HepG2 (cell line): Measurements from ENCODE around the gene KAZN. TPM values are rescaled to one million over a fixed set of nuclear protein-coding genes. Genes with fewer than 3 reads are reported as not detected.

ENCODE experiments used
- ATAC-seq: fragments of 200-7000 bp; cut with Tn5 transposase; 3 replicates; pipeline ENCODE4 v1.9.1; 2020; ENCODE audit warnings: mild to moderate bottlenecking, moderate library complexity
- BruUV-seq: library from RNA; stranded (reverse); fragments of 400-500 nt; replicated peaks from 2 replicates; lab custom pipeline; 2021; lab: Mats Ljungman, UMichigan
- CTCF ChIA-PET: fragments of 300-600 bp; formaldehyde crosslinking; extraction: SDS; loops from one replicate; lab custom pipeline; 2021; ENCODE audit warnings: low total read pairs, inconsistent platforms, low intra/inter-chr PET ratio; lab: Yijun Ruan, JAX
- POLR2A ChIA-PET: fragments of 350-600 bp; sonication (Branson Sonifier 250); formaldehyde crosslinking; loops from one replicate; lab custom pipeline; 2020; ENCODE audit warnings: antibody characterized with exemption, inconsistent platforms; lab: Yijun Ruan, JAX
- DNase-seq: peaks from one replicate; pipeline ENCODE4 v3.0.0-alpha.2; 2015; ENCODE audit warnings: low spot score
- FAIRE-seq: peaks from 3 replicates; lab custom pipeline; 2011; peaks lifted over from hg19 to GRCh38; lab: Jason Lieb, UNC
- H2AFZ ChIP-seq: one replicate; pipeline ENCODE4 v1.6.1; 2011; ENCODE audit warnings: low read length, inconsistent platforms
- H3K27ac ChIP-seq: fragments of 300-600 bp; 3 replicates; pipeline ENCODE4 v1.8.0; 2011; ENCODE audit warnings: mixed run types, mild to moderate bottlenecking, mixed read lengths, low read length, inconsistent platforms; ENCODE audit not compliant: insufficient read depth; ENCODE audit errors: extremely low read length
- H3K27me3 ChIP-seq, 2 experiments: fragments of 200-600 bp in 1 of 2; 2 replicates in 1 of 2; 3 replicates in 1 of 2; pipeline versions ENCODE4 v1.6.0 to v1.8.0; 2011; ENCODE audit warnings: low read length in 2 of 2, mild to moderate bottlenecking in 2 of 2, moderate library complexity in 2 of 2, inconsistent platforms in 1 of 2; ENCODE audit not compliant: insufficient read depth in 2 of 2, control insufficient read depth in 1 of 2
- H3K36me3 ChIP-seq, 2 experiments: fragments of 200-600 bp in 1 of 2; replicated peaks in 1 of 2; 2 replicates in 1 of 2; 3 replicates in 1 of 2; pipeline versions ENCODE4 v1.5.1 to v1.8.0; 2011; ENCODE audit warnings: low read length in 2 of 2, inconsistent platforms in 1 of 2; ENCODE audit not compliant: insufficient read depth in 2 of 2, control insufficient read depth in 1 of 2
- H3K4me1 ChIP-seq: 2 replicates; pipeline ENCODE4 v1.5.1; 2012; ENCODE audit warnings: low read length, inconsistent platforms; ENCODE audit not compliant: insufficient read depth
- H3K4me2 ChIP-seq: 2 replicates; pipeline ENCODE4 v1.6.0; 2011; ENCODE audit warnings: low read depth, low read length, inconsistent platforms
- H3K4me3 ChIP-seq, 3 experiments: fragments of 200-600 bp in 1 of 3; sonication (generic), shearing (Covaris generic) in 1 of 3; replicated peaks in 1 of 3; 2 replicates each; pipeline ENCODE4 v1.5.1; 2011 to 2016; ENCODE audit warnings: low read length in 3 of 3, inconsistent platforms in 2 of 3, low read depth in 2 of 3, mild to moderate bottlenecking in 2 of 3, control low read depth in 1 of 3, mixed read lengths in 1 of 3; ENCODE audit not compliant: insufficient read depth in 1 of 3
- H3K79me2 ChIP-seq: one replicate; pipeline ENCODE4 v1.6.1; 2011; ENCODE audit warnings: low read length, inconsistent platforms; ENCODE audit not compliant: insufficient read depth
- H3K9ac ChIP-seq: 2 replicates; pipeline ENCODE4 v1.6.0; 2011; ENCODE audit warnings: mild to moderate bottlenecking, low read depth, low read length, inconsistent platforms; ENCODE audit not compliant: insufficient read depth
- H3K9me3 ChIP-seq: 2 replicates; pipeline ENCODE4 v1.5.1; 2012; ENCODE audit warnings: mild to moderate bottlenecking, low read length
- H4K20me1 ChIP-seq: 2 replicates; pipeline ENCODE4 v1.6.0; 2011; ENCODE audit warnings: inconsistent platforms, mild to moderate bottlenecking, low read length, moderate library complexity; ENCODE audit not compliant: insufficient read depth
- HES4 ChIP-seq: sonication (generic); formaldehyde crosslinking; IDR thresholded peaks from 2 replicates; pipeline ENCODE4 v1.9.0; 2021; ENCODE audit warnings: mild to moderate bottlenecking, missing genetic modification reagents, borderline replicate concordance
- HNF1B ChIP-seq: sonication (generic); formaldehyde crosslinking; IDR thresholded peaks from 2 replicates; pipeline ENCODE4 v1.5.1; 2020; ENCODE audit warnings: mild to moderate bottlenecking, moderate library complexity, missing genetic modification reagents
- HNF4A ChIP-seq: sonication (generic); formaldehyde crosslinking; IDR thresholded peaks from 2 replicates; pipeline ENCODE4 v1.4.0; 2020; ENCODE audit warnings: missing genetic modification reagents
- ISL2 ChIP-seq: sonication (generic); formaldehyde crosslinking; IDR thresholded peaks from 2 replicates; pipeline ENCODE4 v1.5.0; 2020; ENCODE audit warnings: missing genetic modification reagents
- MEF2D ChIP-seq: sonication (generic); formaldehyde crosslinking; IDR thresholded peaks from 2 replicates; pipeline ENCODE4 v1.5.1; 2020; ENCODE audit warnings: mild to moderate bottlenecking, missing genetic modification reagents
- MZF1 ChIP-seq: sonication (generic); formaldehyde crosslinking; IDR thresholded peaks from 2 replicates; pipeline ENCODE4 v1.8.1; 2023; ENCODE audit warnings: mild to moderate bottlenecking, missing genetic modification reagents, borderline replicate concordance
- NCOA1 ChIP-seq: sonication (generic); formaldehyde crosslinking; IDR thresholded peaks from 2 replicates; pipeline ENCODE4 v1.9.0; 2021; ENCODE audit warnings: missing genetic modification reagents
- POLR2AphosphoS5 ChIP-seq: IDR thresholded peaks from 2 replicates; pipeline ENCODE4 v1.6.1; 2012; ENCODE audit warnings: low read depth, low read length
- RARG ChIP-seq: sonication (generic); formaldehyde crosslinking; IDR thresholded peaks from 2 replicates; pipeline ENCODE4 v1.4.0; 2020; ENCODE audit warnings: low read depth, mild to moderate bottlenecking, missing genetic modification reagents
- SALL2 ChIP-seq: sonication (generic); formaldehyde crosslinking; IDR thresholded peaks from 2 replicates; pipeline ENCODE4 v1.8.1; 2023; ENCODE audit warnings: mild to moderate bottlenecking, missing genetic modification reagents, inconsistent platforms
- SP5 ChIP-seq: IDR thresholded peaks from 2 replicates; pipeline ENCODE4 v1.6.1; 2016; ENCODE audit warnings: low read depth, borderline replicate concordance
- ZBTB14 ChIP-seq: sonication (generic); formaldehyde crosslinking; IDR thresholded peaks from 2 replicates; pipeline ENCODE4 v1.4.0; 2020; ENCODE audit warnings: missing genetic modification reagents
- ZBTB2 ChIP-seq: sonication (generic); formaldehyde crosslinking; IDR thresholded peaks from 2 replicates; pipeline ENCODE4 v1.8.0; 2022; ENCODE audit warnings: low read depth, missing genetic modification reagents
- ZMAT5 ChIP-seq: sonication (generic); formaldehyde crosslinking; IDR thresholded peaks from 2 replicates; pipeline ENCODE4 v1.5.0; 2020; ENCODE audit warnings: mild to moderate bottlenecking, low read depth, missing genetic modification reagents, borderline replicate concordance
- WGBS: methylation state at CpG from one replicate; pipeline ENCODE4 v1.1.6; 2017; ENCODE audit warnings: low lambda C conversion rate; 5-methylcytosine and 5-hydroxymethylcytosine counted together
- in situ Hi-C: cut with HindIII; loops from 2 replicates; pipeline ENCODE4 v1.10.0; 2017; ENCODE audit warnings: low pct_unique_long_range_greater_than_20kb; ENCODE audit not compliant: extremely low pct_ligation_motif_present
- intact Hi-C: fragments of 100-400 bp; cut with micrococcal nuclease; formaldehyde crosslinking; loops from one replicate; pipeline ENCODE4 v1.10.0; 2022; ENCODE audit not compliant: unreplicated experiment
- polyA plus RNA-seq, 8 experiments: library from polyadenylated mRNA; depleted of rRNA in 3 of 8; stranded (reverse) in 7 of 8; unstranded in 1 of 8; fragments of >200 nt; fragmentation: Illumina TruSeq in 4 of 8; extraction: Trizol in 4 of 8; gene quantifications; 2 replicates each; pipeline versions ENCODE4 v1.2.1 to v1.2.3, GENCODE V29; 2011 to 2016; ENCODE audit warnings: low read depth in 4 of 8, missing spikeins in 1 of 8, mixed read lengths in 1 of 8; ENCODE audit not compliant: insufficient read depth in 1 of 8
- total RNA-seq, 5 experiments: library from RNA; depleted of rRNA; stranded (reverse); fragments of >200 nt; fragmentation: Illumina TruSeq; extraction: Trizol; gene quantifications; 2 replicates each; pipeline ENCODE4 v1.2.3, GENCODE V29; 2016; ENCODE audit warnings: low read depth in 1 of 5

The KAZN gene
- total and polyA plus RNA-seq, 2 of the 13 experiments (the other 11 are each of a cell fraction or from before 2014, with no cell fraction given), result 10.4 to 13.5 TPM

DNA sequence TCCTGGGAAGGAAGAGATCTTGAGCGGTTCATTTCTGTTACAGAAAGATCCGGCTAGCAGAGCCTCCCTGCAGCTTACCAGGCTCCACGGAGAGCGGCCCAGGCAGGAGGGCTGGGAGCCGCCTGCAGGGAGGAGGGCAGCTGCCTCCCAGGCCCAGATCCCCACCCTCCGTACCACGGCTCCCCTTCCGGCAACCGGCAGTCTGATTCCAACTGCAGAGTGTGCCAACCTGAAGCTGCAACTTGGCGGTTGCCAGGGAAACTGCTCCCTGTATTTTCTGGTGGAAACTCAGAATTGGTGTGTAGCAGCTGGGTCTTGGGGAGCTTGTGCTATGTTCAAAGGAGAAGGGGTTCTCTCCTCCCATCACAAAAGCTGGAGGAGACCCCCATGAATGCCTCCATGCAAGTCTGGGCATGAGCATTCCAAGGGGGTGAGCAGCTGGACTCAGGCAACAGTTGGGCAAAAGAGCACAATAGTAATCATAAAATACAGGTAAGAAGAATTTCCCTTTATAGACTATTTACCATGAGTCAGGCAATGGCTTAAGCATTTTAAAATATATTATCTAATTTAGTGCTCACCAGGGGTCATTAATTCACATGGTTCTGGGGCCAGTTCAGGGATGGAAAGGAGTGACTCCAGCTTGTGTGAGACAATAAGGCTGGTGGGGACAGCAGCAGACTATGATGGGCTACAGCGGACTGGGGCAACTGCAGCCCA, 46.1 kb upstream of the KAZN start:
- Histone ChIP-seq H3K36me3 (no peaks in the 10 kb centered on the region), H4K20me1 (no peaks in the 10 kb centered on the region), H3K79me2 (no peaks in the 10 kb centered on the region), H3K4me3 (no peak overlapping the region), H3K4me1 (no peaks in the 10 kb centered on the region), H3K27ac (no peak overlapping the region), H3K9ac (no peak overlapping the region), H3K9me3 (no peaks in the 10 kb centered on the region), H2AFZ (no peak overlapping the region), H3K4me2 (no peak overlapping the region), H3K27me3 (peaks cover 2 to 33% of the 10 kb centered on the region in 2 experiments)
- ChIA-PET CTCF (no interaction called here), POLR2A (no interaction called here)
- BruUV-seq, result no TSS peak
- intact Hi-C loops, result no loop called here
- in situ Hi-C loops, result loop anchor here (25.0 kb wide), 1 partner anchor 485 kb away; no protein-coding TSS in a partner anchor
- TF ChIP-seq HNF4A (no peak), SP5 (no peak), ZBTB2 (CRISPR knock-in tag) (no peak), POLR2AphosphoS5 (no peak), HNF1B (no peak), RARG (CRISPR knock-in tag) (no peak), ISL2 (CRISPR knock-in tag) (no peak), ZBTB14 (CRISPR knock-in tag) (no peak), SALL2 (CRISPR knock-in tag) (no peak), HES4 (CRISPR knock-in tag) (no peak), MEF2D (no peak), MZF1 (no peak), ZMAT5 (CRISPR knock-in tag) (no peak), NCOA1 (CRISPR knock-in tag) (no peak)
- FAIRE-seq, result no peak
- WGBS, result 56% methylated on average over 4 of the region's 11 CpGs
- DNase-seq, result no peak
- ATAC-seq, result no peak
